ENCODE data around the gene MCFD2. TPM values are rescaled to one million over a fixed set of nuclear protein-coding genes. Genes with fewer than 3 reads are reported as not detected.
A peak's percentile ranks its signal among the peaks of the same experiment; 100 is the strongest.

MCFD2 gene
- total RNA-seq, 4 donors from 2014 or later: 61.9 to 89.5 (median 74.2) TPM

DNA sequence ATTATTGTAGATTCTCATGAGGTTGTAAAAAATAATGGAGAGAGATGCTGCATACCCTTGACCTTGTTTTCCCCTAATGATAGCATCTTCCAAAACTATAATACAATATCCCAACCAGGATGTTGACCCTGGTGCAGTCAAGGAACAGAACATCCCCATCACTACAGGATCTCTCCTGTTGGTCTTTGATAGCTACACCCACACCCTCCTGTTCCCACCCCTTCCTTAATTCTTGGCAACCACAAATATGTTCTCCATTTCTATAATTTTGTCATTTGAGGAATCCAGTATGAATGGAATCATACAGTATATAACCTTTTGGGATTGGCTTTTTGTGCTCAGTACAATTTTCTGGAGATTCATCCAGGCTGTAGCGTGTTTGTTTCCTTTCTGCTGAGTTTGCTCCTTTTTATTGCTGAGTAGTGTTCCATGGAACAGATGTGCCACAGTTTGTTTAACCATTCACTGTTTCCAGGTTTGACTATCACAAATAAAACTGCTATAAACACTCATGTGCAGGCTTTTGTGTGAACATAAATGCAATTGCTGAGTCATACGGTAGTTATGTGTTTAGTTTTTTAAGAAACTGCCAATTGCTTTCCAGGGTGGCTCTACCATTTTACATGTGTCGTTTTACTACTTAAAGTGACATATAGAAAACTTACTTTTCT lies 22.2 kb downstream of the MCFD2 start:
- H3K27ac ChIP-seq (replicated peaks in 1 of 4): no peak overlapping the region
- H3K4me3 ChIP-seq: no peak overlapping the region
- H3K36me3 ChIP-seq: no peaks in the 10 kb centered on the region
- H3K27me3 ChIP-seq: no peaks in the 10 kb centered on the region
- WGBS: 91% methylated on average over 3 of the region's 3 CpGs
- intact Hi-C loops (cut with DNase I): no loop called here
- H3K9me3 ChIP-seq: no peaks in the 10 kb centered on the region
- no peak for TF ChIP-seq POLR2AphosphoS5 (IDR thresholded peaks at IDR 0.05)
- TF ChIP-seq EP300 (IDR thresholded peaks at IDR 0.05): no peak
- no peak for DNase-seq (ENCODE audit: extremely low spot score)
- H3K4me1 ChIP-seq: peaks cover 4 to 11% (median 10%) of the 10 kb centered on the region in 4 donors

- Histone ChIP-seq H3K9me3 (no peaks in the 10 kb centered on the region), H3K36me3 (no peaks in the 10 kb centered on the region), H3K4me1 (peaks cover 0 to 11% (median 10%) of the 10 kb centered on the region in 4 donors), H3K27ac (replicated peaks in 1 of 4) (no peak overlapping the region), H3K4me3 (no peak overlapping the region), H3K27me3 (no peaks in the 10 kb centered on the region)
- DNase-seq (ENCODE audit: extremely low spot score): no peak
- intact Hi-C loops (cut with DNase I): loop anchor here (2.0 kb wide), 1 partner anchor 259 kb away; no protein-coding TSS in a partner anchor
- WGBS: 91% methylated on average over 7 of the region's 8 CpGs
- no peak for TF ChIP-seq POLR2AphosphoS5 (IDR thresholded peaks at IDR 0.05)
- no peak for TF ChIP-seq POLR2A (IDR thresholded peaks at IDR 0.05; ENCODE audit: low read depth)
- no peak for TF ChIP-seq EP300 (IDR thresholded peaks at IDR 0.05)
- TF ChIP-seq CTCF (IDR thresholded peaks at IDR 0.05): no peak
Measured at GRCh38 chr2:46891956-46892553, 23.6 kb downstream of the MCFD2 start.

DNA sequence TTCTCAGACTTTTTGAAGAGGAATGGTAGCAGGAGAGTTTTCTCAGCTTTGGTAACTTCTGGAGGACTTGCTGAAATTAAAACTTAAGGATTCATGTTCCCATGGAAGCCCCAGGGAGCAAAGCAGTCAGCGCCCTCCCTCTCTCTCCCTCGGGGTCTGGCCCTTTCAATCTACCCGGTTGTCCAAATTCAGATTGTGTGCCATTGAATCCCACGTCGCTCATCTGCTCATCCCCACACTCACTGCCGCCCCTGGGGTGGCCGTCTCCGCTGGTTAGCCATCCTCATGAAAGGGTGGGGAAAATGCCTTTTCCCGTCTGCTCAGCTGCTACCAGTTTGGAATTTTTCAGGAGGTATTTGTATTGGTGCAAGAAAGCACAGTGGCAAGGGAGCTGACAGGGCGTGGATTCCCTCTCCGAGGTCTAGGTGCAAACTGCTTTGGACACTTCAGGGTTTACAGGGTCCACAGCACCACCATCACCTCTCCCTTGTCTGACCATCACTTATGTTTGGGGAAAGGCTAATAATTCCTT lies 27.1 kb downstream of the MCFD2 start:
- no peaks in the 10 kb centered on the region for H3K36me3 ChIP-seq
- intact Hi-C loops (cut with DNase I): loop anchor here (5.0 kb wide), 2 partner anchors 231 to 421 kb away; no protein-coding TSS in a partner anchor
- no peaks in the 10 kb centered on the region for H3K9me3 ChIP-seq
- H3K4me3 ChIP-seq: peak overlapping the region in 2 of 4 donors; percentile 30 to 41
- WGBS: 80% methylated on average over 11 of the region's 11 CpGs
- no peak overlapping the region for H3K27ac ChIP-seq (replicated peaks in 1 of 4)
- no peaks in the 10 kb centered on the region for H3K27me3 ChIP-seq
- TF ChIP-seq POLR2A (IDR thresholded peaks at IDR 0.05; ENCODE audit: low read depth) (no peak), POLR2AphosphoS5 (IDR thresholded peaks at IDR 0.05) (no peak), EP300 (IDR thresholded peaks at IDR 0.05) (no peak), CTCF (IDR thresholded peaks at IDR 0.05) (no peak)
- peaks cover 0 to 18% (median 13%) of the 10 kb centered on the region in 4 donors for H3K4me1 ChIP-seq
- DNase-seq (ENCODE audit: extremely low spot score): no peak

DNA sequence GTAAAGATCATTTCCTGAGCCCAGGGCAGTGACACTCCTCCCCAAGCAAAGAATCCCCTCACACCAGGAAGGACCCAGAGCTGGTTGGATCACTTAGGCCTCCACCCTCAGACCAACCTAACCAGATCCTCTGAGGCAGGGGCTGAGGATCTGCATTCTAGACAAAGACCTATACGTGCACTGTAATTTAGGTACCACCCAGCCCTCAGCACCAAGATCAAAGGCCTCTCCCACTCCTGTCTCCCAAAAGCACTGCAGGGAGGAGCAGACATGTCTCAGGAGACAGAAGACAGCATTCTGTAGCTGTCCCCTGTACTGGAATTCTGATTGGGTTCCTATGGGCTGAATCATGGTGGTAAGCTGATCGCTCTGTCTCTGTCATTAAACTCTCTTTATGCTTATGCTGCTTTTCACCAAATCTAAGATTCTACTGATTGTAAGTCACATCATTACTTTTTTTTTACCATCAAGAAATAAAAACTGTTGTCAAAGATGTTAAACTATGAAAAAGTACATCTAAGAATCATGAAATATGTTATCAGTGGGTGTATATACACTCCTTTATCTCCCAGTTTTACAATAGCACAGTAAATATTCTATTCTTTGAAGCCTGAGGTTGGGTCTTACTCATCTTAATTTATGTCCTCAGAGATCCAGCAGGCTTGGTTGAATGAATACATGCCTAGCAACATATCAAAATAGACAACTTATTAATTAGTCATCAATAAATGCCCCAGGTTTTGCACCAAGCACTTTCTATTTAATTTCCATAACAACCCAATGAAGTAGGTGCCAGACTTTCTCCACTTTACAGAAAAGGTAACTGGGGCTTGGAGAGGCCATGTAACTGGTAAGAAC lies 28.3 kb downstream of the MCFD2 start:
- 100% methylated on average over 2 of the region's 2 CpGs for WGBS
- H3K27me3 ChIP-seq: no peaks in the 10 kb centered on the region
- intact Hi-C loops (cut with DNase I): loop anchor here (5.0 kb wide), 2 partner anchors 230 to 420 kb away; no protein-coding TSS in a partner anchor
- H3K9me3 ChIP-seq: no peaks in the 10 kb centered on the region
- DNase-seq (ENCODE audit: extremely low spot score): no peak
- no peaks in the 10 kb centered on the region for H3K36me3 ChIP-seq
- TF ChIP-seq POLR2AphosphoS5 (IDR thresholded peaks at IDR 0.05) (no peak), POLR2A (IDR thresholded peaks at IDR 0.05; ENCODE audit: low read depth) (no peak), EP300 (IDR thresholded peaks at IDR 0.05) (no peak), CTCF (IDR thresholded peaks at IDR 0.05) (no peak)
- H3K27ac ChIP-seq (replicated peaks in 1 of 4): no peak overlapping the region
- peaks cover 8 to 26% (median 19%) of the 10 kb centered on the region in 4 donors for H3K4me1 ChIP-seq
- no peak overlapping the region for H3K4me3 ChIP-seq
